Right lobe of liver (tissue), 6 donors: ENCODE measurements around the gene MRC1. TPM values are rescaled to one million over a fixed set of nuclear protein-coding genes. Genes with fewer than 3 reads are reported as not detected.
A peak's percentile ranks its signal among the peaks of the same experiment; 100 is the strongest.

Source experiments
- ATAC-seq, 4 donors: fragments of 200-7000 bp; cut with Tn5 transposase; one replicate each; pipeline ENCODE4 v1.9.1; 2020; ENCODE audit warnings: mild to moderate bottlenecking in 4 of 4, moderate library complexity in 4 of 4
- DNase-seq, 3 donors: peaks; one replicate each; pipeline ENCODE4 v3.0.0-alpha.2; 2020
- H3K27ac ChIP-seq, 3 donors: fragments of 200-600 bp; one replicate each; pipeline ENCODE4 v1.8.0; 2022
- H3K27me3 ChIP-seq, 2 donors: fragments of 200-600 bp; one replicate each; pipeline ENCODE4 v1.8.0; 2022
- H3K36me3 ChIP-seq, 4 donors: fragments of 200-600 bp; sonication (generic) in 1 of 4; one replicate each; pipeline versions ENCODE4 v1.5.1 to v1.8.0; 2017 to 2022; ENCODE audit warnings: control low read depth in 1 of 4
- H3K4me1 ChIP-seq, 4 donors: fragments of 200-600 bp; sonication (generic) in 1 of 4; one replicate each; pipeline versions ENCODE4 v1.5.1 to v1.8.0; 2017 to 2022; ENCODE audit warnings: control low read depth in 1 of 4
- H3K4me3 ChIP-seq, 3 donors: fragments of 200-600 bp; one replicate each; pipeline ENCODE4 v1.8.0; 2022
- H3K9me3 ChIP-seq, 4 donors: fragments of 200-600 bp; sonication (generic) in 1 of 4; one replicate each; pipeline versions ENCODE4 v1.5.1 to v1.8.0; 2017 to 2022; ENCODE audit warnings: control low read depth in 1 of 4
- POLR2A ChIP-seq: fragments of 450-650 bp; IDR thresholded peaks from one replicate; pipeline ENCODE4 v1.6.1; 2017; ENCODE audit warnings: antibody characterized with exemption, mild to moderate bottlenecking
- WGBS: methylation state at CpG from one replicate; pipeline ENCODE4 v1.1.6; 2018; ENCODE audit warnings: low coverage, low lambda C conversion rate; ENCODE audit not compliant: insufficient coverage; ENCODE audit errors: missing lambda C conversion rate; 5-methylcytosine and 5-hydroxymethylcytosine counted together
- intact Hi-C, 2 donors: fragments of 100-400 bp; cut with DNase I; formaldehyde crosslinking; loops; one replicate each; pipeline versions ENCODE4 v1.11.2 to v1.14.1; 2022
- total RNA-seq, 6 experiments: library from RNA; depleted of rRNA in 2 of 6; stranded (reverse); fragments of >200 nt in 2 of 6; fragmentation: NEBNext Ultra II Directional in 3 of 6; extraction: Animal tissue kit (Norgen Biotek cat#: 25700) in 3 of 6; gene quantifications; one replicate each; pipeline versions ENCODE4 v1.1.0 to v1.2.4, GENCODE V29; 2016 to 2023
- TF ChIP-seq, protein P1 (sequence below), 4 donors: fragments of 200-600 bp in 3 of 4; fragments of 450-650 bp in 1 of 4; IDR thresholded peaks; one replicate each; pipeline versions ENCODE4 v1.5.1 to v1.8.0; 2016 to 2022; ENCODE audit warnings: antibody characterized with exemption in 4 of 4, mild to moderate bottlenecking in 2 of 4
- donor health status: DM: no; HTN: yes; CAD: no.
- donor health status: DM: no; HTN: no; CAD: no.
- donor health status: DM: no; HTN: no; CAD: no.
- donor health status: DM: no; HTN: yes; CAD: no.
- donor health status: DM: no; HTN: yes; CAD: no.

MRC1 gene
- total RNA-seq, 6 experiments from 2014 or later, result 9.8 to 44.8 (median 34.0) TPM

DNA sequence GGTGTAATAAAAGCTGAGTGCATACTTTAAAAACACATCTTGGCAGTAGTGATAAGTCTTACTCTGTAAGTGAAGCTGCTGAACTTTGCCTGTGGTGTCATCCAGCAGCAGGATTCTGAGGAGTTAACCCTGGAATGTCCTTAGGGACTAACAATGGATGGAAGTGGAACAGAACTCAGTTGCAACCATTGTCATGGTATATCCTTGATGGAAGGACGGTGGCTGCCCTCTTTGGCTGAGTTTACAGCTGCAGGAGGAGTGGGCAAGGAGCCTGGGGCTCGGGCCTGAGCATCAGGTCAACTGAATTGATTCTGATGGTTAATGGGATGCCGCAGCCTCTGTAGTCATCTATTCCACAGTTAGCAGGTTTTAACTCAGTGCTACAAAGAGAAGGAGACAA, 56.2 kb downstream of the MRC1 start:
- TF ChIP-seq POLR2A, result no peak
- TF ChIP-seq, protein P1, sequence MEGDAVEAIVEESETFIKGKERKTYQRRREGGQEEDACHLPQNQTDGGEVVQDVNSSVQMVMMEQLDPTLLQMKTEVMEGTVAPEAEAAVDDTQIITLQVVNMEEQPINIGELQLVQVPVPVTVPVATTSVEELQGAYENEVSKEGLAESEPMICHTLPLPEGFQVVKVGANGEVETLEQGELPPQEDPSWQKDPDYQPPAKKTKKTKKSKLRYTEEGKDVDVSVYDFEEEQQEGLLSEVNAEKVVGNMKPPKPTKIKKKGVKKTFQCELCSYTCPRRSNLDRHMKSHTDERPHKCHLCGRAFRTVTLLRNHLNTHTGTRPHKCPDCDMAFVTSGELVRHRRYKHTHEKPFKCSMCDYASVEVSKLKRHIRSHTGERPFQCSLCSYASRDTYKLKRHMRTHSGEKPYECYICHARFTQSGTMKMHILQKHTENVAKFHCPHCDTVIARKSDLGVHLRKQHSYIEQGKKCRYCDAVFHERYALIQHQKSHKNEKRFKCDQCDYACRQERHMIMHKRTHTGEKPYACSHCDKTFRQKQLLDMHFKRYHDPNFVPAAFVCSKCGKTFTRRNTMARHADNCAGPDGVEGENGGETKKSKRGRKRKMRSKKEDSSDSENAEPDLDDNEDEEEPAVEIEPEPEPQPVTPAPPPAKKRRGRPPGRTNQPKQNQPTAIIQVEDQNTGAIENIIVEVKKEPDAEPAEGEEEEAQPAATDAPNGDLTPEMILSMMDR (IDR thresholded peaks at IDR 0.05), result no peak
- no peaks in the 10 kb centered on the region for H3K27me3 ChIP-seq
- no peak overlapping the region for H3K4me3 ChIP-seq
- H3K36me3 ChIP-seq, result no peaks in the 10 kb centered on the region
- no peaks in the 10 kb centered on the region for H3K4me1 ChIP-seq
- ATAC-seq, result no peak
- no peaks in the 10 kb centered on the region for H3K9me3 ChIP-seq
- H3K27ac ChIP-seq, result no peak overlapping the region
- 57% methylated on average over 3 of the region's 3 CpGs for WGBS
- intact Hi-C loops, result no loop called here
- DNase-seq, result no peak

DNA sequence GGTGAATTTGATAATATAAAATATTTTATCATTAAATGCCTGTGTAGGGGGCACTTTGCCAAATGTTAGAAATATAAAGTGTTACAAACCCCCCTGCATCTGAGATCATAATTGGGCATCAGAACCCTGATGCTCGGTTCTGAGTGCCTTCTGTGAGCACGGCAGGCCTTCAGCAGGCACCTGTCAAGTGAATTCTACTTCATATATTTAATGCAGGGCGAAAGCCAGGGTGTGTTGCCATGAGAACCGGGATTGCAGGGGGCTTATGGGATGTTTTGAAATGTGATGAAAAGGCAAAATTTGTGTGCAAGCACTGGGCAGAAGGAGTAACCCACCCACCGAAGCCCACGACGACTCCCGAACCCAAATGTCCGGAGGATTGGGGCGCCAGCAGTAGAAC, 57.2 kb downstream of the MRC1 start:
- intact Hi-C loops, result no loop called here
- Histone ChIP-seq H3K4me1 (no peaks in the 10 kb centered on the region), H3K27me3 (no peaks in the 10 kb centered on the region), H3K4me3 (no peak overlapping the region), H3K36me3 (no peaks in the 10 kb centered on the region), H3K9me3 (no peaks in the 10 kb centered on the region), H3K27ac (no peak overlapping the region)
- TF ChIP-seq, protein P1 (IDR thresholded peaks at IDR 0.05), result no peak
- TF ChIP-seq POLR2A, result no peak
- no peak for DNase-seq
- ATAC-seq, result no peak
- WGBS, result 59% methylated on average over 10 of the region's 10 CpGs

DNA sequence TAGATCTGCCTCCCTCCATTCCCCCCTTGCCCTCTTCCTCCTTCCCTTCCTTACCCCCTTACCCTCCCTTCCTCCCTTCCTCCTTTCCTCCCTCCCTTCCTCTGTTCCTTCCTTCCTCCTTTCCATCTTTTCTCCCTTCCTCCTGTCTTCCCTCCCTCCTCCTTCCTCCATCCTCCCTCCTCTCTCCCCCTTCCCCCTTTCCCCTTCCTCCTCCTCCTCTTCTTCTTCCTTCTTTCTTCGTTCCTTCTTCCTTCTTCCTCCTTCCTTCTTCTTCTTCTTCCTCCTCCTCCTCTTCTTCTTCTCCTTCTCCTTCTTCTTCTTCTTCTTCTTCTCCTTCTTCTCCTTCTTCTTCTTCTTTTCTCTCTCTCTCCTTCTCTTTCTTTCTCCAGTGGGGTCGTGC, 57.9 kb downstream of the MRC1 start:
- Histone ChIP-seq H3K36me3 (no peaks in the 10 kb centered on the region), H3K9me3 (no peaks in the 10 kb centered on the region), H3K4me1 (peaks cover 0 to 5% (median 0%) of the 10 kb centered on the region in 4 donors), H3K27ac (no peak overlapping the region), H3K4me3 (no peak overlapping the region), H3K27me3 (no peaks in the 10 kb centered on the region)
- ATAC-seq (no peak), DNase-seq (no peak)
- TF ChIP-seq, protein P1 (IDR thresholded peaks at IDR 0.05), result no peak
- no peak for TF ChIP-seq POLR2A
- intact Hi-C loops, result no loop called here
- 46% methylated on average over 2 of the region's 2 CpGs for WGBS

DNA sequence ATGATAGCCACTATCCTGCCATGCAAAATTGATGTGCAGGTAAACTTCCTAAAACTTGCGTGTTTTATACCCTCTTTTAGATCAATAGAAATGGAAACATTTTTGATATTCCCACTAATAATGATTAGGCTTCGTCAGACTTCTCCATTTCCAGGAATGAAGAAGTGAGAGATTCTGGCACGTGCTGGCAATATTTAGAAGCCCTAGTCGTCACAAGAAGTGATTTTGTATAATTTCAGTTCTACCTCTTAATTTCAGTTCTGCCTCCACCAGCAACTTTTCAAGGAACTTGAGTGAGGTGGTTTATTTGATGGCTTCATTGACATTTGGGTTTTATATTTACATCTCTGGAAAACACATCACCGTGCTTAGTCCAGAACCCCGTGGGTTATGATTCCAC, 61.9 kb downstream of the MRC1 start:
- intact Hi-C loops, result no loop called here
- DNase-seq (no peak), ATAC-seq (no peak)
- TF ChIP-seq POLR2A, result no peak
- Histone ChIP-seq H3K36me3 (no peaks in the 10 kb centered on the region), H3K4me3 (no peak overlapping the region), H3K27me3 (no peaks in the 10 kb centered on the region), H3K9me3 (no peaks in the 10 kb centered on the region), H3K27ac (no peak overlapping the region), H3K4me1 (peaks cover 0 to 5% (median 0%) of the 10 kb centered on the region in 4 donors)
- WGBS, result 51% methylated on average over 6 of the region's 6 CpGs

DNA sequence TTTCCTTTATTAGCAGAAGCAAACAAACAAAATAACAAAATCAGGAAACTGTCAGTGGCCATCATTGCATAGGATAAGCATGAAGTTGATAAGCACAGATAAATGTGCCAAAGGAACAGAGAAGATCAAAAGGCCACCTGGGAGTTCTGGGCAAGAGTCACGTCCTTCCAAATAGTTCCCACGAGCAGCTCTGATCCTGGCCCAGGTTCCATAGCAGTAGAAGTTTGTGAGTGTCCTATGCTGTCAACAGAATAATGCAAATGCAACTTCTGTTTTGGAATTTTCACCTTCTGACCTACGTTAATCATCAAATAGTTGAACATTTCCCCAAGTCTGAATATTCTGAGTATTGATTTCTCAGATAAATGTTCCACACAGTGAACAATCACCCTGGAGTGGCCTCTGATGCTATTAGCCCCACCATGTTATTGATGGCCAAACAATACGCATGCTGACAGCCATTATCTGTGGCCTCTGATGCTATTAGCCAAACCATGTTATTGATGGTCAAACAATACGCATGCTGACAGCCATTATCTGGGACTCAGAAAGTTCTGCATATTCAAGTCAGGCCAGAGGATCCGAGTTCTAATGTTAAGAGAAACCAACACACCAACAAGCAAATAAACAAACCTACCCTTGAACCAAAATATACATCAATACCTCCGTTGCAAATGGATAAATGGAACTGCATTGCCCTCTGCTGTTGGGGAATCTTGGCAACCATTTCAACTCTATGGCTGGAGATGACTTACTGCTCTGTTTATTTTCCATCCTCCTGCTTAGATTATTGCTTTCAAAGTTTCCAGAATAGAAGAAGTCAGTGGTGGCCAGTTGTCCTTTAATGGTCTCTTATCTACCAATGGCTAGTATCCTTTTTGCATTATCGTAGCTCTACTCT, 63.3 kb downstream of the MRC1 start:
- H3K27ac ChIP-seq, result no peak overlapping the region
- TF ChIP-seq, protein P1 (IDR thresholded peaks at IDR 0.05), result peak in 1 of 4 donors; percentile 17
- TF ChIP-seq POLR2A, result no peak
- no peak for DNase-seq
- 17% methylated on average over 7 of the region's 8 CpGs for WGBS
- no peaks in the 10 kb centered on the region for H3K36me3 ChIP-seq
- peaks cover 0 to 5% (median 0%) of the 10 kb centered on the region in 4 donors for H3K4me1 ChIP-seq
- no peaks in the 10 kb centered on the region for H3K27me3 ChIP-seq
- ATAC-seq, result peak; percentile 19 to 53 (median 35)
- intact Hi-C loops, result no loop called here
- H3K4me3 ChIP-seq, result no peak overlapping the region
- H3K9me3 ChIP-seq, result no peaks in the 10 kb centered on the region
